ENCODE measurements around the gene DENND1C. TPM values are rescaled to one million over a fixed set of nuclear protein-coding genes. Genes with fewer than 3 reads are reported as not detected.
"Not testable (repeated sequence)": the region's sequence is repeated elsewhere in the genome, so short reads cannot be mapped to it uniquely, and the experiment has no call there.

The DENND1C gene
- polyA plus RNA-seq, 3 donors = 37.1 to 40.5 (median 40.0) TPM

DNA sequence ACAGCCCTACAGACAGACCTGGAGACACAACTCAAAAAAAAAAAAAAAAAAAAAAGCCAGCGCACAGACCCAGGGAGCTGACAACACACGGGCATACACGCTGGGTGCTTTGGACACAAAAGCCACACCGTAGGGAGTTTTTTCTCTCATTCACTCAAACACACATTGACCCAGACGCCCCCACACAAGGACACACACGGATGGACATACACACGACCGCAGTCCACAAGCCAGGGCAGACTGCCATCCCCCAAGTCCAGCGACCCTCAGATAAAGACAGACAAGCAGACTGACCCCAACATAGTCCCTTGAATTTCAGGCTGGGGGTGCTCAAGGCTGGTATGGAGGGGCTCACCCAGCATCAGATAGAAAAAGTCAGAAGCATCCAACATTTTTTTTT is 32.5 kb upstream of the DENND1C start:
- DNase-seq (ENCODE audit: extremely low read depth in 1 of 11, low read depth in 9 of 11, low spot score in 4 of 11) = no peak

DNA sequence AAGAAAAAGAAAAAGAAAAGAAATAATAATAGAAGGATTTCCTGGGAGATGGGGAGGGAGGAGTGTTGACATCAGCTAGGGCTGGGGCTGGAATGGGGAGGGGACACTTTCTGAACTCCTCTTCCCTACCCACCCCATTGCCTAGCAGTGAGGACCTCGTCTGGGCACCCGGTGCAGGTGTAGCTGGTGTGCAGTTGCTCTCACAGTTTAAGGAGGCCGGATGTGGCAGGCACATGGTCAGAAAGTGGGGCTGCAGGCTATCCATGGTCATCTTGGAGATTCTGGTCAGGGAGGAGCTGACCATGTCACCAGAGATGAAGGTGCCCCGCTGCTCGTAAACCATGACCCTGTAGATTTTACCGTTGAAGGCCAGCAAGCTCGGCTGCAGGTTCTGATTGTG is 29.0 kb upstream of the DENND1C start:
- no peak for DNase-seq (ENCODE audit: extremely low read depth in 1 of 11, low read depth in 9 of 11, low spot score in 4 of 11)

GRCh38 chr19:6509118-6509971 is 27.8 kb upstream of the DENND1C start:
- no peak for DNase-seq (ENCODE audit: extremely low read depth in 1 of 11, low read depth in 9 of 11, low spot score in 4 of 11)

- not testable (repeated sequence) for DNase-seq (ENCODE audit: extremely low read depth in 1 of 11, low read depth in 9 of 11, low spot score in 4 of 11)
These were observed 26.6 kb upstream of the DENND1C start for GRCh38 chr19:6508028-6508771.

- no peak for DNase-seq (ENCODE audit: extremely low read depth in 1 of 11, low read depth in 9 of 11, low spot score in 4 of 11)
These were observed 22.0 kb upstream of the DENND1C start for GRCh38 chr19:6503407-6504201.

DNA sequence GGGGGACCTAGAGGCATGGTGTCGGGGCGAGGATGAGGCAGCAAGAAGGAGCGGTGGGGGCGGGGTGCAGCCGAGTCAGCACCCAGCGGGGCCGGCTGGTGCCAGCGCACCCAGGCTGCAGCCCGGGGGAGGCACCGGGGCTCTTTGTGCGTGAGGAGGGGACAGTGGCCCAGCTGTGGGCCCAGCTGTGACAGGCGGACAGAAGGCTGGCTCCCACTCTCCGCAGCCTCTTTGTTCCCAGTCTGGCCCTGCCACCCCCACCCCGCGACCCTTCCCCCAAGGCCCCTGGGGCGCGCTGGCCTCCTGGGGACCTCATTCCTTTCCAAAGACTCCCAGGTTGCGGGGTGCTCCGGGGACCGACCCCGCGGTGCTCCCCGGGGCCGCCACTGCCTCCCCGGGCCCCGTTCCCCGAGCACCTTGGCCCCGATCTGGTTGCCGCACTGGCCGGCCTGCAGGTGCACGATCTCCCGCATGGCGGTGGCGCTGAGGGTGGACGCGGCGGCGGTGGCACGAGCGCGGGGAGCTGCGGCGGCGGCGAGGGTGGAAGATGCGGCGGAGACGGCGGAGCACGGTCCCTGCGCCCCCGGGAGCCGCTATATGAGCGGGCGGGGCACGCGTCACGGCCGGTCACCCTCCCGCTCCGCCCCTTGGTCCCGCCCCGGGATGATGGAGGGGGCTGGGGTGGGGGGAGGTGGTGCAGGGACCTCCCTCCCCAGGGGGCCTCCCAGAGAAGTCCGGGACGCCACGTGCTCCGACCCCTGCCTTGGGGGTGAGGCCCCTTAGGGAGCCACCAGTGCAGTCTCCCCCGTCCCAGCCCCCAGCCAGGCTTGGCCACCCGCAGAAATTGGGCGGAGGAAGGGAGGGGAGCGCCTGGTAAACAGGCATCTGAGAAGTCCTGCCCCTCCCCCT is 20.4 kb upstream of the DENND1C start, which contains the start of gene TUBB4A:
Gene TUBB4A, minus strand, starts transcription at position 570 of the 909 bp plus-strand sequence. Its CDS starts 97 bp downstream, at position 473.
- DNase-seq (ENCODE audit: extremely low read depth in 1 of 11, low read depth in 9 of 11, low spot score in 4 of 11) = no peak

- DNase-seq (ENCODE audit: extremely low read depth in 1 of 11, low read depth in 9 of 11, low spot score in 4 of 11) = no peak
These were observed 19.5 kb upstream of the DENND1C start for GRCh38 chr19:6500837-6501739.

DNA sequence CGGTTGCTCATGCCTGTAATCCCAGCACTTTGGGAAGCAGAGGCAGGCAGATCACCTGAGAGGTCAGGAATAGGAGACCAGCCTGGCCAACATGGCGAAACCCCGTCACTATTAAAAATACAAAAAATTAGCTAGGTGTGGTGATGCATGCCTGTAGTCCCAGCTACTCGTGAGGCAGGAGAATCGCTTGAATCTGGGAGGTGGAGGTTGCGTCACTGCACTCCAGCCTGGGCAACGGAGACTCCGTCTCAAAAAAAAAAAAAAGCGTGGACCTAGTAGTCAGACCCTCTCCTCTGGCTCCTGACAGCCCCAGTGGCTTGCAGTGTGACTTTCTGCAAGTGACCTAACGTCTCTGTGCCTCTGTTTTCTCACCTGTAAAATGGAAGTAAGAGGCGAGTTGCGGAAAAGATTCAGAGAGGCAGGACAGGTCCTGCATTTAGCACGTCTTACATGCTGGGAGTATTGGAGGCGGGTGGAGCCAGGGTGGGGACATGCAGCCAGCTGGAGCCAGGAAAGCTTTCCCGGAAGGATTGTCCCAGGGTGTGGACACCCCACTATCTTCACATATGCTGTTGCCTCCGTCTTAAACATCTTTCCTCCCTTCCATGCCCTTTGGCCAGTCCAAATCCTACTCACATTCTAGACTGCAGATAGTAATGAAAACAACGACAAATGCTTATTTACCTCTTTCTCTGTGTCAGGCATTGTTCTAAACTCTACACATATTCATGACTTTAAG is 17.6 kb upstream of the DENND1C start:
- no peak for DNase-seq (ENCODE audit: extremely low read depth in 1 of 11, low read depth in 9 of 11, low spot score in 4 of 11)

DNA sequence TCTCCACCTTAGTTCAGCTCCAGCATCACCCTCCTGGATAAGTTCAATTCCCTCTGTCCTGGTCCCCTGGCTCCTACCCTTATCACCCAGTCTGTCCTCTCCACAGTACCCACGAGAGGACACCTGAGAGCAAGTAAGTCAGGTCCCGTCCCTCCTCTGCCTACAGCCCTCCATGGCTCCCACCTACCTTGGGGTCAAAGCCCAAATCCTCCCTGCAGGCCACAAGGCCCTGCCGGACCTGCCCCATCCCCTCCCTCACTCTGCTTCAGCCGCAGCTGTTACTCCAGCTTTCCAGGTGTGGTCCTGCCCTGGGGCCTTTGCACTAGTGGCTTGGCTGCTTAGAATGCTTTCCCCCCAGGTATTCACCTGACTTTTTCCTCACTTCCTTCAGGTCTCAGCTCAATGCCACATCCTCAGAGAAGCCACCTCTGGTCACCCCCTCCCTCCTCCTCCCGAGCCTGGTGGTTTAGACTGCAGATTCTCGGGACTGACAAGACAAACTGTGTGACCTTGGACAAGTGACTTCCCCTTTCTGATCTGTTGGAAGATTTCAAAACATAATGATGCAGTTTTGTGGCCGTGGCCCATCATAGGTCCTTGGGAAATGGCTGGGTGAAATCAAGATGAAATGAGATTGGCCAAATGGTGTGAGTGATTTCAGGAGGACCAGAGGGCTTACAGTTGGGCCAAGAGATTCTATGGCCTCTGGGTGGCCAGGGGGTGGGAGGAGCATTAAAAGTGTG is 16.9 kb upstream of the DENND1C start:
- no peak for DNase-seq (ENCODE audit: extremely low read depth in 1 of 11, low read depth in 9 of 11, low spot score in 4 of 11)

DNA sequence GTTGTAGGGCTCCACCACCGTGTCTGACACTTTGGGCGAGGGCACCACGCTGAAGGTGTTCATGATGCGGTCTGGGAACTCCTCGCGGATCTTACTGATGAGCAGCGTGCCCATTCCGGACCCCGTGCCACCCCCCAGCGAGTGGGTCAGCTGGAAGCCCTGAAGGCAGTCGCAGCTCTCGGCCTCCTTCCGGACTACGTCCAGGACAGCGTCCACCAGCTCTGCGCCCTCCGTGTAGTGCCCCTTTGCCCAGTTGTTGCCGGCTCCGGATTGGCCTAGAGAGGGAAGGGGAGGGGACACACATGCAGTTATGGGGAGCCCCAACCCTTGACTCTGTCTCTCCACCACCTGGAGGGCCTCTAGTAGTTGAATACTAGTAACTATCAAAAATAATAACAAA is 14.4 kb upstream of the DENND1C start:
- DNase-seq (ENCODE audit: extremely low read depth in 1 of 11, low read depth in 9 of 11, low spot score in 4 of 11) = no peak

- DNase-seq (ENCODE audit: extremely low read depth in 1 of 11, low read depth in 9 of 11, low spot score in 4 of 11) = no peak
These were observed 12.9 kb upstream of the DENND1C start for GRCh38 chr19:6494438-6495036.

GRCh38 chr19:6491802-6492592 is 10.4 kb upstream of the DENND1C start:
- no peak for DNase-seq (ENCODE audit: extremely low read depth in 1 of 11, low read depth in 9 of 11, low spot score in 4 of 11)

DNA sequence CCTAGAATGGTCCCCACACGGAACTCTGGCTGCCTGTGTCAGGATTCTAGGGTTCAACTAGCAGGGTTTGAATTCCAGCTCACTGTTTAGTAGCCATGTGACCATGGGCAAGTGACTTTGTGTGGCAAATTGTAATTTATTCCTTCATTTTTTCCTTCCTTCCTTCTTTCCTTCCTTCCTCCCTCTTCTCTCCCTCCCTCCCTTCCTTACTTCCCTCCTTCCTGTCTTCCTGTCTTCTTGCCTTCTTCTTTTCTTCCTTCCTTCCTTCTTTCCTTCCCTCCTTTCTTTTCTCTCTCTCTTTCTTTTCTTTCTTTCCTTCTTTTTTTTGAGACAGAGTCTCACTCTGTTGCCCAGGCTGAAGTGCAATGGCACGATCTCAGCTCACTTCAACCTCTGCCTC is 8.5 kb upstream of the DENND1C start:
- no peak for DNase-seq (ENCODE audit: extremely low read depth in 1 of 11, low read depth in 9 of 11, low spot score in 4 of 11)

- DNase-seq (ENCODE audit: extremely low read depth in 1 of 11, low read depth in 9 of 11, low spot score in 4 of 11) = no peak
These were observed 7.9 kb upstream of the DENND1C start for GRCh38 chr19:6489278-6490061.
